ENCODE data around the gene IFRD2. TPM values are rescaled to one million over a fixed set of nuclear protein-coding genes. Genes with fewer than 3 reads are reported as not detected.
"Not testable (repeated sequence)": the region's sequence is repeated elsewhere in the genome, so short reads cannot be mapped to it uniquely, and the experiment has no call there.

The IFRD2 gene
- total RNA-seq, 1 donor from 2014 or later, result 99.1 TPM

DNA sequence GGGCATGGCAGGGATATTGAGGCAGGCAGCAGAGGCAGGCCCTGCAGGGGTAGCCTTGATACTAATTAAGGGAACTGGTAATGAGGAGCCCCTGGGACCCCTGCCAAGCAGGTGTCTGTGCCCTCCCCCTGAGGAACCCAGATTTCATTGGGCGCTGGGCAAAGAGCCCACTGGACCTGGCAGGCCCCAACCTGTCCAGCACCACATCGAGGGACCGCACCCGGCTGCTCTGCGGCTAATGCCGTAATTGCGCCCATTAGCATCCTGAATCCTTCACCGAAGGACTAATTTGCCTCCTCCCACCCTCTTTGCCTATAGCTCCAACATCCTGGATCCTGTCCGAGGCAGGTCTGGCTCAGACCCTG lies 37.0 kb downstream of the IFRD2 start:
- DNase-seq (ENCODE audit: low read depth), result no peak

DNA sequence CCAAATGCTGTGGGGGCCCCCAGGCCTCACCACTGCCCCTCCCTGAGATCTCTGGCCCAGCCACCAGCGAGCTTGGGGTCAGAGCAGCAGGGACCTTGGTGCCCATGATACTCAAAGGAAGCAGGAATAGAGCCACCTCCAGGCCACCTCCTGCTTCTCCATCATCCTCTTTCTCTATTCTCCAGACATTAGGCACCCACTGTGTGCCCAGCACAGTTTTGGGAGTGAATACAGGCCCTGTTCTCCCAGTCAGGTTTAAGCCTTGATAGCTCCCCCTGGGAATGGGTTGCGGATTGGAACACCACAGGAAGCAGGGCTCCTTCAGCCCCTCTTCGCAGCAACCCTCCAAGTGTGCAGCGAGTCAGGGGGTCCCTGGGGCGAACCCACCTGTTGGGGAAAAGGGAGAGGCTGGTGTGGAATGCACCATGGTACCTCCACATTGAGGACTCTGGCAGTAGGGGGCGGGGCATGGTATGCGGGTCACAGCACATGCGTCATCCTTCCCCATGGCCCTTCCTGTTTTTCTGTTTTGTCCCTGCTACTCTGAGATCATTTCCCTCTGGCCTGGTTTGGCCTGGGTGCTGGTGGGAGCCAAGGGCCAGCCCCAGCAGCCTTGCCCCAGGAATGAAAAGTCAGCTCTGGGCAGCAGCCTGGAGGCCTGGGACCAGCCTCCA lies 37.5 kb downstream of the IFRD2 start:
- DNase-seq (ENCODE audit: low read depth), result no peak

DNA sequence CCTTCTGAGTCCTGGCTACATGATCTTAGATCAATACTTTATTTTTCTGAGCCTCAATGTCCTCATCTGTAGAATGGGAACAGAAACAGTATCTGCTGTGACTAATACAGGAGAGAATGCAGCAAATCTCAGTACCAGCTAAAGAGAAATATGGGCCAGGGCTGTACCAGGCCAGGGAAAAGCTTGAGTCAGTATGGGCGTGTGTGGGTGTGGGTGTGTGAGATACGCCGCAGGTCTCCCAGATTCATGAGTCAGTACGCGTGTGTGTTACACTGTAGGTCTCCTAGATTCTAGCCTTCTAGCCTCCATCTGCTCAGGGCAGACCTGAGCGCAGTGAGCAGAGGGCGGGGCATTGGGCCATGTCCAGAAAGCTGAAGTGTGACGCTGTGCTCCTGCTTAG lies 41.0 kb downstream of the IFRD2 start:
- no peak for DNase-seq (ENCODE audit: low read depth)

DNA sequence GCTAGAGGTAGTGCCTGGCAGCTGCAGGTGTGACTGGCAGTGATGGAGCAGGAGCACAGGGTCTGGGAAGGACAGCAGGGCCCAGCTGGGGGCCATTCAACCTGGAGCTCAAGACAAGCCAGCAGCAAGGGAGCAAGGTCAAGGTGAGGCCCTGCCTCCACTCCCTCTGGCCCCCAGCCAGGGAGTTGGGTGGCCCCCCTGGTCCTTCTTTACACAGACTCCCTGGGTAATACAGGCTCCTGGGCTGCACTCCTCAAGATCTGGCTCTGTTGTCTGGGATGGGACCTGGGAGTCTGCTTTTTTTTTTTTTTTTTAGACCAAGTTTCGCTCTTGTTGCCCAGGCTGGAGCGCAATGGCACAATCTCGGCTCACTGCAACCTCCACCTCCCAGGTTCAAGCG lies 41.7 kb downstream of the IFRD2 start:
- no peak for DNase-seq (ENCODE audit: low read depth)

- DNase-seq (ENCODE audit: low read depth), result no peak
Observed at GRCh38 chr3:50249457-50249856, 42.8 kb downstream of the IFRD2 start.

DNA sequence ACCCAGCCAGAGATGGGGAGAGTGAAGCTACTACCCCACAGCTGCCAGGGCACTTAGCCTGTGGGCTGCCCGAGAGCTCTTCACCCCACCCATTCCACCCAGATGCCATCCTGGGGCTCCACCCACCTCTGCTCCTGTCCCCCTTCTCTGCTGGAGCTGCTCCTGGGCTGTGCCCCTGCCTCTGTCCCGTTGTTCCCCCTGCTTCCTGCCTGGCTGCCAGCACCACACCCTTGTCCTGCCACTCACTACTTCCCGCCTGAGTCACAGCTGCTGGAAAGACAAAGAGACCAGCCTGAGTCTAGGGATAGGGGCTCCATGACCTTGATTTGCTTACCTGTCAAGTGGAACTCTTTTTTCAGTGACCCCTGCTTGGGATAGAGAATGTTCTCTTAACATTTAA lies 43.8 kb downstream of the IFRD2 start:
- DNase-seq (ENCODE audit: low read depth), result peak; percentile 67

- peak; percentile 95 for DNase-seq (ENCODE audit: low read depth)
Observed at GRCh38 chr3:50246517-50246954, 45.7 kb downstream of the IFRD2 start.

DNA sequence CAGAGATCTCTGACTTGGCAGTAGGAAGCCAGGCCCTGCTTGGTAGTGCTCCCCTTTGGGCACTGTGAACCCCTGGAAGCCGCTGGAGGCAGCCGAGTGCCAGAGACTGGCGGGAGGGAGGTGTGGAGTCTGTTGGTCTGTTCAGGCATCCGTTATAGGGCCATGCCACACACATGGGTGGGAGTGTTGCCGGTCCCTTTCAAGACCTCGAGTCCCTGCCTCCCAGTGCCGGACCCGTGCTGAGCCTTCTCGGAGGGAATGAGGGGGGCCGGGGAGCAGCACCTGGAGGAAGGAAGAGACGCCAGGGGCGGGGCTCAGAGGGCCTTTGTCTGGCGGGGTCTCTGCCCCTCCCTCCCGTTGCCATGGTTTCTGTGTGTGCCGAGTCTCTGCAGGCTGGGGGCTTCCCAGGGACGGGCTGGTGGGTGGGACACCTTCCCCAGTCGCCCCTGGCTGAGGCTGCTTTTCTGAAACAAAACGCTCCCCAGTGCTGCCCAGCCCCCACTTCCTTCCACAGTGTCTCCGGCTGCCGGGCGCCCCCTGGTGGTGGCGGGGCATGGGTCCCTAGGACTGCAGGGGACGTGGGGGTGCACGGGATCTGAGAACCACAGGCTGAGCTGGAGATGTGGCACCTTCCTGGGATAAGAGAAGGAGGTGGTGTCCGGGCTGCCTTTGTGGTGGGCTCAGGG lies 46.3 kb downstream of the IFRD2 start:
- peak; percentile 94 for DNase-seq (ENCODE audit: low read depth)

- DNase-seq (ENCODE audit: low read depth), result peak; percentile 46
Observed at GRCh38 chr3:50245251-50245745, 46.9 kb downstream of the IFRD2 start.

DNA sequence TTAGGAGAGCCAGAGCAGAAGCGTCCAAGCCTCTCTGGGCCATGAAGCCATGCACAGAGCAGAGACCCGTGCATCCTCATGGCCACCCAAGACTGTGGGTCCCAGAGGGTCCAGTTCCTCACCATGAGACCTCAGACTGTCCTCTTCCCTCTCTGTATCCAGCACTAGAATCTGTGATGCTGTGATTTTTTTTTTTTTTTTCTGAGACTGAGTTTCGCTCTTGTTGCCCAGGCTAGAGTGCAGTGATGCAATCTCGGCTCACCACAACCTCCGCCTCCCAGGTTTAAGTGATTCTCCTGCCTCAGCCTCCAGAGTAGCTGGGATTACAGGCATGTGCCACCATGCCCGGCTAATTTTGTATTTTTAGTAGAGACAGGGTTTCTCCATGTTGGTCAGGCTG lies 47.4 kb downstream of the IFRD2 start:
- DNase-seq (ENCODE audit: low read depth), result not testable (repeated sequence)

DNA sequence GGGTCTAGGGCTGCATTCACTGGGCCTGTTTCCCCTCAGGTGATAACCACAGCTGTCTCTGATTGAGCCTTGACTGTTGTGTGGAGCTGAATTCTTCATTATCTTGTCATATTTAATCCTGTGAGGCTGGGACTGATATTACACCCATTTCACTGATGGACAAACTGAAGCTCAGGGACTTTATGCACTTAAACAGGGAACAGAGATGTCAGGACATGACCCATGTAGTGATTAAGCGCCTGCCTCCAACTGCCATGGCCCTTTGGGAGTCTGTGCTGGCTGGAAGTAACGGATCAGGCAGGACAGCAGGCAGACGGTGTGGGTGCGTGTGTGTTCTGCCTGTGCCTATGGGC lies 48.7 kb downstream of the IFRD2 start:
- no peak for DNase-seq (ENCODE audit: low read depth)

DNA sequence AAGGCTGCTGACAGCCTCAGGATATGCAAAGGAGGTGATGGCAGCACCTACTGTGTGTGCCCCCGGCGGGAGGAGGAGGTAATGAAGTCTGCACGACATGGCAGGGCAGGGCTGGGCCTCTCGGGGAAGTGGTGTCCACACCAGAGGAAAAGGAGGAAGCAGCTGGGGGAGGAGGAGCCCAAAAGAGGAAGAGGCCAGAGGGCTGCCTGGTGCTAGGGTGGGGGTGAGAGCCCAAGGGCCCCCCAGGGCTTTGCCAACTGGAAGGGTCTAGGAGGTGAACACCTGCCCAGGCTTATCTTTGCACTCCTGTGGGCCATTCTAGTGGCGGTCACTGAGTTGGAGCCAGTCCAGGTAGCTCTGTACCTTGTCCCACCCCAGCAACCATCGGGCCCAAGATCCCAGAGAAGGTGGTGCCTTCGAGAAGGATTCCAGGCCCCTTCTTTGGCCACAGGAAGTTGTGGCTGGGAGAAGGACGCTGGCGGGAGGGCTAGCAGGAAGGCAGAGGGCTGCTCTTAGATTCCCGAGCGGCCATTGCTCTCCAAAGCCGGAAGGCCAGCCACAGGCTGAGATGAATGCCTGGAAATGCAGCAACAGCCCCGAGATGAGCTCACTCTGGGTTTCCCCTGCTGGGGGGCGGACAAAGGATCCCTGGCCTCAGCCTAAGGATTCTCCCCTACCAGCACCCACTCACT lies 49.2 kb downstream of the IFRD2 start:
- no peak for DNase-seq (ENCODE audit: low read depth)

- no peak for DNase-seq (ENCODE audit: low read depth)
Observed at GRCh38 chr3:50242381-50242770, 49.9 kb downstream of the IFRD2 start.

GRCh38 chr3:50241713-50242380 lies 50.4 kb downstream of the IFRD2 start:
- no peak for DNase-seq (ENCODE audit: low read depth)

- no peak for DNase-seq (ENCODE audit: low read depth)
Observed at GRCh38 chr3:50241163-50241562, 51.1 kb downstream of the IFRD2 start.

GRCh38 chr3:50239649-50240048 lies 52.6 kb downstream of the IFRD2 start:
- DNase-seq (ENCODE audit: low read depth), result no peak

GRCh38 chr3:50238549-50239026 lies 53.6 kb downstream of the IFRD2 start:
- peak; percentile 70 for DNase-seq (ENCODE audit: low read depth)

GRCh38 chr3:50237754-50238548 lies 54.3 kb downstream of the IFRD2 start:
- peak; percentile 78 for DNase-seq (ENCODE audit: low read depth)
